ELR (cell line): ENCODE measurements around the gene MADCAM1.
A peak's percentile ranks its signal among the peaks of the same experiment; 100 is the strongest.

Experiments used
- DNase-seq: peaks from one replicate; pipeline ENCODE4 v3.0.0-alpha.2; 2015; ENCODE audit warnings: low read depth

The MADCAM1 gene

DNA sequence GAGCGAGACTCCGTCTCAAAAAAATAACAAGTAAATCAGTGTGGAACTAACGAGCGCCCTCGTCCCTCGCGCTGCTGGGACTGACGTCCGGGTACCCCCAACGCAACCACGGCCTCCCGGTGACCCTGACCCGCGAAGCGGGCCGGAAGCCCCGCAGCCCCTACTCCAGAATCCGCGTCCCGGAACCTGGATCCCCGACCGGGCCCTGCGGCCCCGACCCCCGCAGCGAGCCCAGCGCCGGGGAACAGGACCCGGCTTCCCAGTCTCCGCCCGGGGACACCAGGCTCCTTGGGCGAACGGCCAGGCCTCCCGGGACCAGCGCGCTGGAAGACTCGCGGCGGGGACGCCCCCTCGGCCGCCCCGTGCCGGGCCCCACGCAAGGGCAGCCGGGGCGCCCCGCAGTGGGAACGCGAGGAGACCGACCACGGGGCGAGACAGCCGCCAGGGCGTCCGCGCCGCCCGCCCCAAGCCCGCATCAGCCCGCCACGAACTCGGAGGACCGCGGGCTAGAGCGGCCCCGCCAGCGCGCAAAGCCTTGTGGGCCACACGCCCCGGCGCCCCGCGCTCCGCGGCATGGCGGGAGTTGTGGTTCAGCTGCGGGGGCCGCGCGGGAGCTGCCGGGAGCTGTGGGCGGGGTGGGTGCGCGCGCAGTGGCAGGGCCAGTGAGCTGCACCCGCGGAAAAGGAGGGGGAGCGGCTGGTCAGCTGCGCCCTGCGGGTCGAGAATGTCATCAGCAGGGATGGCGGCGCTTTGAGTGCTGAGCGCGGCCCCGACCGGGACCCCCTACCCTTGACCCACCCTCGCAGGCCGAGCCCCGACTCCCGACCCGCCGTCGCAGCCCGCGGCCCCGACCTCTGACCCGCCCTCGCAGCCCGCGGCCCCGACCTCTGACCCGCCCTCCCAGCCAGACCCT, 7.5 kb upstream of the MADCAM1 start:
- DNase-seq = peak; percentile 94

DNA sequence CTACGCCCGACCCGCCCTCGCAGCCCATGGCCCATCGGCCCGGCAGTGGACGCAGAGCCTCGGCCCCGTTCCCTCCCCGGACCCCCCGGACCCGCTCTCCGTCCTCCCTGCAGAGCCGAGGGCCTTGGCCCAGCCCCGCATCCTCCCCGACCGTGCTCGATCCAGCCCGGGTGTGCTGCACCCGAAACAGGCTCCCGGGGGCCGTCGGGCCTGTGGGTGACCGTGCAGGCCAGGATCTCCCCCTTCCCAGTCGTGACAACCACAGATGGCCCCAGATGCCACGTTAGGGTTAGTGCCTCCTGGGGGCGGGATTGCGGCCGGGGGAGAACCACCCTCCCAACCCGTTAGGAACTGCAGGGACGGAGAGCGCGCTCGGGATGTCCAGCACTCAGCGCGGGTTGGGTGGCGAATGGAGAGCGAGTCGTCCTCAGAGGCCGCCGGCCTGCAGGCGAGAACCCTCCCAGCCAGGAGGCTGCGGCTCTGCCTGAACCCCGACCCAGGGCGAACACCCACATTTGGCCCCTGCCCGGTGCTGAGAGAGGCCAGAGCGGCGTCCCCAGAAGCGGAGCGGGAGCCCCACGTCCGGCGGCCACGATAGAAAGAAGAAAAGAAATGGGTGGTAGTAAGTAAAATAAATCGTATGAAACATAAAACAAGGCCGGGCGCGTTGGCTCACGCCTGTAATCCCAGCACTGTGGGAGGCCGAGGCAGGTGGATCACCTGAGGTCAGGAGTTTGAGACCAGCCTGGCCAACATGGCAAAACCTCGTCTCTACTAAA, 6.7 kb upstream of the MADCAM1 start:
- DNase-seq = peak; percentile 35

DNA sequence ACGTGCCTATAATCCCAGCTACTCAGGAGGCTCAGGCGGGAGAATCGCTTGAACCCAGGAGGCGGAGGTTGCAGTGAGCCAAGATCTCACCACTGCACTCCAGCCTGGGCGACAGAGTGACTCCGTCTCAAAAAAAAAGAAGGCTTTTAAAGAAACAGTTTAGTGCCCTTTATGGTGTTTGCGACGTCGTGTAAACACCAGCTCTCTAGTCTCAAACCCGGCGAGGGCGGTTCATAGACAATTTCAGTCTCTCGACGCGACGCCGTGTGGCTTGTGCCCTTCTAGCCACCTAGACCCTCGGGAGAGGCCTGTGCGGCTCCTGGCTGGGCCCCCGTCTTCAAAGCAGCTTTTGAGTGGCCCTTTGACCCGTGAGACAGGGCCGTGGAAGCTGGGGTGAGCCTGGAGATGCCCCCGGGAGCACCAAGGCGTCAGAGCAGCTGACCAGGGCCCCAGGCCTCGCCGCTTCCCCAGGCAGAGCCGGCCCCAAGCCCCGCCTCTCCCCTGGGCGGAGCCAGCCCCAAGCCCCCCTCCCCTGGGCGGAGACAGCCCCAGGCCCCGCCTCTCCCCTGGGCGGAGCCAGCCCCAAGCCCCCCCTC, 5.0 kb upstream of the MADCAM1 start:
- no peak for DNase-seq

GRCh38 chr19:492091-492531, 4.2 kb upstream of the MADCAM1 start:
- no peak for DNase-seq

GRCh38 chr19:493391-494170, 2.7 kb upstream of the MADCAM1 start:
- DNase-seq = no peak

DNA sequence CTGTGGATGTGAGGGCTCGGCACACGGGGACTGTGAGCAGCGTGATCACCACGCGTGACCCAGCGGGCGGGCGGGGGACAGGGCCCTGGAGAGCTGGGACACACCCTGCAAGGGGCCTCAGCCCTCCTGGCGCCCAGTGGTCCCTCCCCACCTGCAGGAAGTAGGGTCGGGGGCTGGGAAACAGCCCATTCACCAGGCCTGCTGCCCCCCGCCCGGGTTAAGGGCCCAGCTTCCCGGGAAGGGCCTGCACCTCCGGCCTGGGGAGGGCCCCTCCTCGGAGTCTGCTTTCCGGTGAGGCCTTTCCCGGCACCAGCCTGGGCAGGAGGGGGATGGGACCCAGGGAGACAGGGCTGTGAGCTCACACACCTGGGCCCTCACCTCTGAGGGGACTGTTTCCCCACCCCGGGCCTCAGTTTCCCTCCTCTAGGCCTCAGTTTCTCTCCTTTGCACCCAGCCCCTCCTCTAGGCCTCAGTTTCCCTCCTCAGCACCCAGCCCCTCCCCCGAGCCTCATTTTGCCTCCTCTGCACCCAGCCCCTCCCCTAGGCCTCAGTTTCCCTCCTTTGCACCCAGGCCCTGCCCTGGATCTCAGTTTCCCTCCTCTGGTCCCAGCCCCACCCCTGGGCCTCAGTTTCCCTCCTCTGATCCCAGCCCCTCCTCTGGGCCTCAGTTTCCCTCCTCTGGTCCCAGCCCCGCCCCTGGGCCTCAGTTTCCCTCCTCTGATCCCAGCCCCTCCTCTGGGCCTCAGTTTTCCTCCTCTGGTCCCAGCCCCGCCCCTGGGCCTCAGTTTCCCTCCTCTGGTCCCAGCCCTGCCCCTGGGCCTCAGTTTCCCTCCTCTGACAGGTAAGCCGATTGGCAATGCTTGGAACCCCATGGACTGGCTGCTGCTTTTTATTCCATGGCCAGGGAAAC, 1.9 kb upstream of the MADCAM1 start:
- DNase-seq = no peak

GRCh38 chr19:495081-495401, 1.2 kb upstream of the MADCAM1 start:
- DNase-seq = no peak

DNA sequence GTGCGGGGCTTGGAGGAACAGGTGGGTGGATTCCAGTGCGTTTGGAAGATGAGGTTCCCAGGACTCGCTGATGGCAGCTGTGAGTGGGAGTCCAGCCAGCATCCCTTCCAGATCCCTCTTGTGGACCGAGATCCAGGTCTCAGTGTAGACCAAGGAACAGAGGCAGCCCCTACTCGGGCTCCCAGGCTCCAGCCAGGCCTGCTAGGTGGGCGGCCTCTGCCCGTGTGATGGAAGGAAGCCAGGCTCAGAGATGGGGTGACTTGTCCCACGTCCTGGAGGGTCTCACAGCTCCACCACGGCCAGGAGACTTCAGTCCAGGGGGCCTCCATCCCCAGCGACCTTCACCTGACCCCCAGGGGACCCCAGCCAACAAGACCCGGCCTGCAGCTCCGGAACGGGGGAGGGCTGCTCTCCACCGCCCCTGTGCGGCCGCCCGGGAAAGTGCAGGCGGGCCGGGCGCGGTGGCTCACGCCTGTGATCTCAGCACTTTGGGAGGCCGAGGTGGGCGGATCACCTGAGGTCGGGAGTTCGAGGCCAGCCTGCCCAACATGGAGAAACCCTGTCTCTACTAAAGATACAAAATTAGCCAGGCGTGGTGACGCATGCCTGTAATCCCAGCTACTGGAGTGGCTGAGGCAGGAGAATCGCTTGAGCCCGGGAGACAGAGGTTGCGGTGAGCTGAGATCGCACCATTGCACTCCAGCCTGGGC, 729 bp upstream of the MADCAM1 start:
- peak; percentile 69 for DNase-seq

- no peak for DNase-seq
These were observed 700 bp downstream of the MADCAM1 start for GRCh38 chr19:496986-497385.

- no peak for DNase-seq
These were observed 1.2 kb downstream of the MADCAM1 start for GRCh38 chr19:497491-497868.

DNA sequence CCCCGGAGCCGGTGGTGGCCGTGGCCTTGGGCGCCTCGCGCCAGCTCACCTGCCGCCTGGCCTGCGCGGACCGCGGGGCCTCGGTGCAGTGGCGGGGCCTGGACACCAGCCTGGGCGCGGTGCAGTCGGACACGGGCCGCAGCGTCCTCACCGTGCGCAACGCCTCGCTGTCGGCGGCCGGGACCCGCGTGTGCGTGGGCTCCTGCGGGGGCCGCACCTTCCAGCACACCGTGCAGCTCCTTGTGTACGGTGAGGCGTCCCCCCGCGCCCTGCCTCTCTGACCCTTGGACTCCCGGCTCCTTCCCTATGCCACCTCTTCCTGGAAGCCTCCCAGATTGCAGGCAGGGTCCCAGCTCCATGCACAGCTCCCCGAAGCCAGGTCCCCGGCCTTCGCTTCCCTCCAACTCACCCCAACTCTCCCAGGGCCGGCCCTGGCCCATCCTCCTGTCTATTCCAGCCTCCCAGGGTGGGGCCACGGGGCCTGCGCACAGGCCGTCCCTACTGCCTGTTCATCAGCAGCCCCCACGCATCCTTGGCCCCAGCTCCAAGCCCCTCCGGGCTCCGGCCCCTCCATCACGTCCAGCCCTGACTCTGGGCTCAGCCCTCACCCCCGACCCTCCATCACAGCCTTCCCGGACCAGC, 1.7 kb downstream of the MADCAM1 start:
- DNase-seq = no peak

GRCh38 chr19:498511-498891, 2.2 kb downstream of the MADCAM1 start:
- no peak for DNase-seq

DNA sequence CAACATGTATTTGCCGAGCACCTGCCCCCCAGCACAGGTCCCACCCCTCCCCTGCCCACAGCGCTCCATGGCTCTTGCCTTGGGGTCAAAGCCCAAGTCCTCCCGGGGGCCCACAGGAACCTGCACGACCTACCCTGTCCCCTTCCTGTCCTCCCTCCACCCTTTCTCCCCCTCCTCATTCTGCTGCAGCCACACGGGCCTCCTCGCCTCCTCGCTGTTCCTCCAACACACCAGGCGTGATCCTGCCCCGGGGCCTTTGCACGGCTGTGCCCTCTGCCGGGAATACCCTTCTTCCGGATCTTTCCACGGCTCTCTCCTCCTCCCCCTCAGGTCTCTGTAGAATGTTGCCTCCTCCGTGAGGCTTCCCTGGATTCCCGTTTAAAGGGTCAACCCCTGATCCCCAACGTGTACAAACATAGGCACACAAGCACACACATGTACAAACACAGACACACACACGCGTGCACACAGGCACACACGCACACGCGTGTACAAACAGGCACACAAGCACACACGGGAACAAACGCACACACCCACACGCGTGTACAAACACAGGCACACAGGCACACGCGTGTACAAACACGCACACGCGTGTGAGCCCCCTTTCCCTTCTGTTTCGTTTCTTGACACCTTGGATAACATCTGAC, 2.8 kb downstream of the MADCAM1 start:
- no peak for DNase-seq

DNA sequence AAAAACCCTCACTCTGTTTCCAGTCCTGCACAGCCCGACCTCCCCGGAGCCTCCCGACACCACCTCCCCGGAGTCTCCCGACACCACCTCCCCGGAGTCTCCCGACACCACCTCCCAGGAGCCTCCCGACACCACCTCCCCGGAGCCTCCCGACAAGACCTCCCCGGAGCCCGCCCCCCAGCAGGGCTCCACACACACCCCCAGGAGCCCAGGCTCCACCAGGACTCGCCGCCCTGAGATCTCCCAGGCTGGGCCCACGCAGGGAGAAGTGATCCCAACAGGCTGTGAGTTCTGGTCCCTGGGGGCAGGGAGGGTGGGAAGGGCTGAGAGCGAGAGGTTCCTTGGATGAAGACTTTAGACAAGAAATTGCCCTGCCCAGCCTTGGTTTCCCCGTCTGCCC, 5.4 kb downstream of the MADCAM1 start:
- DNase-seq = no peak

GRCh38 chr19:504616-505015, 8.3 kb downstream of the MADCAM1 start:
- no peak for DNase-seq

- peak; percentile 100 for DNase-seq
These were observed 10.4 kb downstream of the MADCAM1 start for GRCh38 chr19:506404-507285.

DNA sequence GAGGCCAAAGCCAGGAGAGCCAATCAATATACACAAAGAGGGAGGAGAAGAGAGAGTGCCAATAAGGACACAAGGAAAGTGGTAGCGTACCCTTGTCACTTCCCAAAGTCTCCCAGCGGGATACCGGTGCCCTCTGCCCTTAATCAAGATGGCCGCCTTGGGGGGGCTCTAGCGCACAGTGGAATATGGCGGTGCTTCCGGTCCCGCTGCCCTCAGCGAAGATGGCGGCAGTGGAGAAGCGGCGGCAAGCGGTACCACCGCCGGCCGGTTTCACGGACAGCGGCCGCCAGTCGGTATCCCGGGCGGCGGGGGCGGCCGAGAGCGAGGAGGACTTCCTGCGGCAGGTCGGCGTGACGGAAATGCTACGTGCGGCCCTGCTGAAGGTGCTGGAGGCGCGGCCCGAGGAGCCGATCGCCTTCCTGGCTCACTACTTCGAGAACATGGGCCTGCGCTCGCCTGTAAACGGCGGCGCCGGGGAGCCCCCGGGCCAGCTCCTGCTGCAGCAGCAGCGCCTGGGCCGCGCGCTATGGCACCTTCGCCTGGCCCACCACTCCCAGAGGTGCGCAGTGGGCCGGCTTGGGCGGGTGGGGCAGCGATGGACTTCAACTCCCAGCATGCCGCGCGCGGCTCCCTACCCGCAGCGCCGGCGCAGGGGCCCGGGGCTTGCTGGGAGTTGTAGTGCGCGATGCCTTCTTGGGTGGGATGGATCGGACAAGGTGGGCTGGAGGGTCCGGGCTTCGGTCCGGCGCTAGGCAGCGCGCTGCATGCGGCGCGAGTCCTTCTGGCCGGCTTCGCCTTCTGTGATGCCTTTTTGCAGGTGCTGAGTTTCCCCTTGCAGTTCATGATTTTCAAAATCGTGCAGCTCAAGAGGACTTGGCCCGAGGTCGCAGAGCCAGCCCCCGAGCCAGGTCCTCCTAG, 11.3 kb downstream of the MADCAM1 start, which contains the start of gene TPGS1:
Gene TPGS1 (plus strand): TSS at position 212 of the 918 bp plus-strand sequence. CDS start 10 bp downstream, at position 222.
- peak; percentile 84 for DNase-seq
